ENCODE measurements around the gene PKP3.
"Not testable (repeated sequence)": the region's sequence is repeated elsewhere in the genome, so short reads cannot be mapped to it uniquely, and the experiment has no call there.

PKP3 gene

GRCh38 chr11:360326-361280 is 33.4 kb upstream of the PKP3 start:
- no peak overlapping the region for H3K4me2 ChIP-seq (ENCODE audit: insufficient read depth, low read length)
- no peak overlapping the region for H3K4me3 ChIP-seq (ENCODE audit: low read depth in 1 of 2, low read length in 2 of 2)
- H3K27ac ChIP-seq (ENCODE audit: low read length), result no peak overlapping the region
- H3K9me3 ChIP-seq (ENCODE audit: insufficient read depth, low read length, severe bottlenecking), result no peaks in the 10 kb centered on the region
- H3K4me1 ChIP-seq (ENCODE audit: insufficient read depth, low read length), result peaks cover 6% of the 10 kb centered on the region
- no peaks in the 10 kb centered on the region for H4K20me1 ChIP-seq (ENCODE audit: insufficient read depth, low read length)
- no peaks in the 10 kb centered on the region for H3K27me3 ChIP-seq (ENCODE audit: insufficient read depth, low read length, poor library complexity)
- no peak overlapping the region for H3K9ac ChIP-seq (ENCODE audit: low read depth, low read length)
- TF ChIP-seq EZH2 (IDR thresholded peaks at IDR 0.05; ENCODE audit: borderline replicate concordance, low read depth, low read length, severe bottlenecking) (no peak), CTCF (IDR thresholded peaks at IDR 0.05; ENCODE audit: borderline replicate concordance, extremely low read depth, low read length, poor library complexity, severe bottlenecking) (no peak)
- H2AFZ ChIP-seq (ENCODE audit: low read depth, low read length), result no peak overlapping the region
- DNase-seq (no peak), ATAC-seq (ENCODE audit: insufficient read depth, low read depth) (no peak)
- H3K36me3 ChIP-seq (ENCODE audit: insufficient read depth, low read length), result no peaks in the 10 kb centered on the region
- H3K79me2 ChIP-seq (ENCODE audit: insufficient read depth, low read length), result no peaks in the 10 kb centered on the region

GRCh38 chr11:362642-363442 is 31.2 kb upstream of the PKP3 start:
- DNase-seq, result no peak
- Histone ChIP-seq H3K9ac (ENCODE audit: low read depth, low read length) (no peak overlapping the region), H4K20me1 (ENCODE audit: insufficient read depth, low read length) (no peaks in the 10 kb centered on the region), H3K9me3 (ENCODE audit: insufficient read depth, low read length, severe bottlenecking) (no peaks in the 10 kb centered on the region), H3K27me3 (ENCODE audit: insufficient read depth, low read length, poor library complexity) (no peaks in the 10 kb centered on the region), H2AFZ (ENCODE audit: low read depth, low read length) (no peak overlapping the region), H3K4me3 (ENCODE audit: low read depth in 1 of 2, low read length in 2 of 2) (no peak overlapping the region), H3K36me3 (ENCODE audit: insufficient read depth, low read length) (no peaks in the 10 kb centered on the region), H3K27ac (ENCODE audit: low read length) (no peak overlapping the region), H3K4me2 (ENCODE audit: insufficient read depth, low read length) (no peak overlapping the region), H3K79me2 (ENCODE audit: insufficient read depth, low read length) (no peaks in the 10 kb centered on the region), H3K4me1 (ENCODE audit: insufficient read depth, low read length) (no peaks in the 10 kb centered on the region)
- no peak for ATAC-seq (ENCODE audit: insufficient read depth, low read depth)
- no peak for TF ChIP-seq EZH2 (IDR thresholded peaks at IDR 0.05; ENCODE audit: borderline replicate concordance, low read depth, low read length, severe bottlenecking)
- TF ChIP-seq CTCF (IDR thresholded peaks at IDR 0.05; ENCODE audit: borderline replicate concordance, extremely low read depth, low read length, poor library complexity, severe bottlenecking), result no peak

- not testable (repeated sequence) for H3K4me1 ChIP-seq (ENCODE audit: insufficient read depth, low read length); H2AFZ ChIP-seq (ENCODE audit: low read depth, low read length)
These were observed 30.6 kb upstream of the PKP3 start for GRCh38 chr11:363443-363805.

More at GRCh38 chr11:363443-363805, 30.6 kb upstream of the PKP3 start:
- not testable (repeated sequence) for ATAC-seq (ENCODE audit: insufficient read depth, low read depth); H4K20me1 ChIP-seq (ENCODE audit: insufficient read depth, low read length); H3K9me3 ChIP-seq (ENCODE audit: insufficient read depth, low read length, severe bottlenecking); H3K9ac ChIP-seq (ENCODE audit: low read depth, low read length); H3K36me3 ChIP-seq (ENCODE audit: insufficient read depth, low read length); H3K27ac ChIP-seq (ENCODE audit: low read length); H3K4me3 ChIP-seq (ENCODE audit: low read depth in 1 of 2, low read length in 2 of 2); H3K27me3 ChIP-seq (ENCODE audit: insufficient read depth, low read length, poor library complexity); H3K4me2 ChIP-seq (ENCODE audit: insufficient read depth, low read length); DNase-seq; H3K79me2 ChIP-seq (ENCODE audit: insufficient read depth, low read length)

Data from DND-41 (cell line).